Astrocyte (in vitro differentiated cells and primary cell): Measurements from ENCODE around the gene UMOD.

Experiments
- CTCF ChIP-seq: IDR thresholded peaks from 2 replicates; pipeline ENCODE4 v1.5.1; 2011; ENCODE audit warnings: low read depth, mild to moderate bottlenecking, inconsistent platforms, low read length, moderate library complexity; ENCODE audit not compliant: insufficient read depth
- EZH2 ChIP-seq: IDR thresholded peaks from 2 replicates; pipeline ENCODE4 v1.6.1; 2012; ENCODE audit warnings: mild to moderate bottlenecking, low read length, inconsistent platforms; ENCODE audit not compliant: insufficient read depth

GRCh38 chr16:20298452-20298851 is 54.1 kb downstream of the UMOD start:
- no peak for TF ChIP-seq CTCF
- no peak for TF ChIP-seq EZH2
